ENCODE data around the gene TTLL9.

The TTLL9 gene

DNA sequence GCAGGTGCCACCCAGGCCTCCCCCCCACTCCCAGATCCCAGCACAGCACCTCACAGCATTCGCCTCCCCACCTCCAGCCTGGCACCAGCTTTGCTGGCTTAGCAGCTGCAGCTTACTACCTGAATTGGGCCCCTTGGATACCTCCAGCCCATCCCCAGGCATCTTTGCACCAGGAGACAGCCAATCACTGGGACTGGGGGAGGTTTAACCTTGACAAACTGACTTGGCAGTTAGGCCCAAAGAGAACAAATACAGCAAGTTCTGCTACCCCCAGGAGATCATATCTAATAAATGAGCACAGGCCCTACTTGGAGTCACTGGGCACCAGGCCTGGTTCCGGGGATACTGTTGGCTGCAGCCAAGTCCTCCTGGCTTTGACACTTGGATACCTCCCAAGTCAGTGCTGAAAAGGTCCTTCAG is 72.6 kb downstream of the TTLL9 start:
- H3K36me3 ChIP-seq (ENCODE audit: control insufficient read depth in 2 of 2, insufficient read depth in 2 of 2, low read length in 2 of 2) = peaks cover 33 to 41% of the 10 kb centered on the region in 2 donors
- no peak overlapping the region for H3K4me3 ChIP-seq (ENCODE audit: low read length in 2 of 2)
- H3K9me3 ChIP-seq (ENCODE audit: control insufficient read depth in 2 of 2, low read length in 2 of 2) = no peaks in the 10 kb centered on the region
- H3K27me3 ChIP-seq (ENCODE audit: control insufficient read depth in 2 of 2, insufficient read depth in 2 of 2, low read length in 2 of 2) = no peaks in the 10 kb centered on the region
- H3K4me1 ChIP-seq (ENCODE audit: control insufficient read depth in 2 of 2, insufficient read depth in 2 of 2, low read length in 2 of 2) = no peaks in the 10 kb centered on the region
- H3K9ac ChIP-seq (ENCODE audit: low read depth in 1 of 2, low read length in 2 of 2) = no peak overlapping the region
- H3K27ac ChIP-seq (ENCODE audit: low read depth in 2 of 2, low read length in 2 of 2) = no peak overlapping the region

GRCh38 chr20:31945319-31945718 is 74.9 kb downstream of the TTLL9 start:
- H3K4me1 ChIP-seq (ENCODE audit: control insufficient read depth in 2 of 2, insufficient read depth in 2 of 2, low read length in 2 of 2) = no peaks in the 10 kb centered on the region
- H3K9ac ChIP-seq (ENCODE audit: low read depth in 1 of 2, low read length in 2 of 2) = no peak overlapping the region
- no peaks in the 10 kb centered on the region for H3K27me3 ChIP-seq (ENCODE audit: control insufficient read depth in 2 of 2, insufficient read depth in 2 of 2, low read length in 2 of 2)
- H3K4me3 ChIP-seq (ENCODE audit: low read length in 2 of 2) = no peak overlapping the region
- no peaks in the 10 kb centered on the region for H3K9me3 ChIP-seq (ENCODE audit: control insufficient read depth in 2 of 2, low read length in 2 of 2)
- peaks cover 44 to 49% of the 10 kb centered on the region in 2 donors for H3K36me3 ChIP-seq (ENCODE audit: control insufficient read depth in 2 of 2, insufficient read depth in 2 of 2, low read length in 2 of 2)
- H3K27ac ChIP-seq (ENCODE audit: low read depth in 2 of 2, low read length in 2 of 2) = no peak overlapping the region

DNA sequence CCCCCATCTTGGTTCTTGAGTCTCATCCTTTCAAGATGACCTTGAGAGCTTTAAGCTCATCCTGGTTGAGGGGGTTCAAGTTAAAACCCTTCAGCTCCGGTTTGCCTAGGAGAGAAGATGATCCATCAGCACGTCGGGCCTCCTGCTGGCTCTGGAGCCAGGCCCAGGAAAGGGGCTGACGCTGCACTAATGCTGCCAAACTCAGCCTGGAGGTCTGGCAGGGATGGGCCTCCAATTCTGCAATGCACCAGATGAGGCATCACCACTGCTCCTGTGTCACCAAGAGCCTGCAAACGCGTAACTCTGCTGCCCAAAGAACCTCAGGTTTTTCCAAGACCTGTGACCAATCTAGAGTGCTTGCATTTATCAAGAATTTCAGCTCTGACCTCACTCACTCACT is 75.4 kb downstream of the TTLL9 start:
- no peaks in the 10 kb centered on the region for H3K9me3 ChIP-seq (ENCODE audit: control insufficient read depth in 2 of 2, low read length in 2 of 2)
- H3K4me3 ChIP-seq (ENCODE audit: low read length in 2 of 2) = no peak overlapping the region
- H3K27ac ChIP-seq (ENCODE audit: low read depth in 2 of 2, low read length in 2 of 2) = no peak overlapping the region
- peaks cover under 1 to 2% of the 10 kb centered on the region in 2 donors for H3K4me1 ChIP-seq (ENCODE audit: control insufficient read depth in 2 of 2, insufficient read depth in 2 of 2, low read length in 2 of 2)
- H3K9ac ChIP-seq (ENCODE audit: low read depth in 1 of 2, low read length in 2 of 2) = no peak overlapping the region
- H3K27me3 ChIP-seq (ENCODE audit: control insufficient read depth in 2 of 2, insufficient read depth in 2 of 2, low read length in 2 of 2) = no peaks in the 10 kb centered on the region
- peaks cover 44 to 49% of the 10 kb centered on the region in 2 donors for H3K36me3 ChIP-seq (ENCODE audit: control insufficient read depth in 2 of 2, insufficient read depth in 2 of 2, low read length in 2 of 2)

- no peaks in the 10 kb centered on the region for H3K27me3 ChIP-seq (ENCODE audit: control insufficient read depth in 2 of 2, insufficient read depth in 2 of 2, low read length in 2 of 2)
- H3K4me1 ChIP-seq (ENCODE audit: control insufficient read depth in 2 of 2, insufficient read depth in 2 of 2, low read length in 2 of 2) = peaks cover 6 to 7% of the 10 kb centered on the region in 2 donors
- H3K9me3 ChIP-seq (ENCODE audit: control insufficient read depth in 2 of 2, low read length in 2 of 2) = no peaks in the 10 kb centered on the region
- no peak overlapping the region for H3K9ac ChIP-seq (ENCODE audit: low read depth in 1 of 2, low read length in 2 of 2)
- H3K36me3 ChIP-seq (ENCODE audit: control insufficient read depth in 2 of 2, insufficient read depth in 2 of 2, low read length in 2 of 2) = peaks cover 44 to 47% of the 10 kb centered on the region in 2 donors
- H3K27ac ChIP-seq (ENCODE audit: low read depth in 2 of 2, low read length in 2 of 2) = no peak overlapping the region
- H3K4me3 ChIP-seq (ENCODE audit: low read length in 2 of 2) = no peak overlapping the region
Measured at GRCh38 chr20:31948008-31948407, 77.6 kb downstream of the TTLL9 start.

- H3K27ac ChIP-seq (ENCODE audit: low read depth in 2 of 2, low read length in 2 of 2) = no peak overlapping the region
- peaks cover 6 to 7% of the 10 kb centered on the region in 2 donors for H3K4me1 ChIP-seq (ENCODE audit: control insufficient read depth in 2 of 2, insufficient read depth in 2 of 2, low read length in 2 of 2)
- no peaks in the 10 kb centered on the region for H3K27me3 ChIP-seq (ENCODE audit: control insufficient read depth in 2 of 2, insufficient read depth in 2 of 2, low read length in 2 of 2)
- no peaks in the 10 kb centered on the region for H3K9me3 ChIP-seq (ENCODE audit: control insufficient read depth in 2 of 2, low read length in 2 of 2)
- peaks cover 36 to 39% of the 10 kb centered on the region in 2 donors for H3K36me3 ChIP-seq (ENCODE audit: control insufficient read depth in 2 of 2, insufficient read depth in 2 of 2, low read length in 2 of 2)
- H3K4me3 ChIP-seq (ENCODE audit: low read length in 2 of 2) = peak overlapping the region in 1 of 2 donors; percentile 95
- H3K9ac ChIP-seq (ENCODE audit: low read depth in 1 of 2, low read length in 2 of 2) = no peak overlapping the region
Measured at GRCh38 chr20:31949877-31950646, 79.6 kb downstream of the TTLL9 start.

DNA sequence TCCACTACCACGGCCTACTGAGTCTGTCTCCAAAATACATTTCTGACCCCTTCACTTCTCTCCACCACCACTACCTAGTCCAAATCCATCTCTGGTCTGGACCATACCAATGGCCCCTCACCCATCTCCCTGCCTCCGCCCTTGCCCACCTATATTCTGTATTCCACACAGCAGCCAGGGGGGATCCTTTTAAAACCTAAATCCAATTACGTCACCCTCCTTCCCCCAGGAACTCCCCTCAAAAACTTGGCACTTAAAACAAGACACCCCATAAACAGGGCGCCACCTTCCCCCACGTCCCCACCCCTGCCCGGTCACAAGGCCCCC is 80.7 kb downstream of the TTLL9 start:
- Histone ChIP-seq H3K9me3 (ENCODE audit: control insufficient read depth in 2 of 2, low read length in 2 of 2) (no peaks in the 10 kb centered on the region), H3K27ac (ENCODE audit: low read depth in 2 of 2, low read length in 2 of 2) (no peak overlapping the region), H3K4me3 (ENCODE audit: low read length in 2 of 2) (peak overlapping the region; percentile 95 to 98), H3K4me1 (ENCODE audit: control insufficient read depth in 2 of 2, insufficient read depth in 2 of 2, low read length in 2 of 2) (peaks cover 6 to 7% of the 10 kb centered on the region in 2 donors), H3K36me3 (ENCODE audit: control insufficient read depth in 2 of 2, insufficient read depth in 2 of 2, low read length in 2 of 2) (peaks cover 25 to 28% of the 10 kb centered on the region in 2 donors), H3K27me3 (ENCODE audit: control insufficient read depth in 2 of 2, insufficient read depth in 2 of 2, low read length in 2 of 2) (no peaks in the 10 kb centered on the region), H3K9ac (ENCODE audit: low read depth in 1 of 2, low read length in 2 of 2) (peak overlapping the region; percentile 81 to 87)

- Histone ChIP-seq H3K4me3 (ENCODE audit: low read length in 2 of 2) (peak within 1 kb of the TSS; percentile 95 to 98), H3K27me3 (ENCODE audit: control insufficient read depth in 2 of 2, insufficient read depth in 2 of 2, low read length in 2 of 2) (no peaks in the 10 kb centered on the region), H3K9me3 (ENCODE audit: control insufficient read depth in 2 of 2, low read length in 2 of 2) (no peaks in the 10 kb centered on the region), H3K27ac (ENCODE audit: low read depth in 2 of 2, low read length in 2 of 2) (peak within 1 kb of the TSS in 1 of 2 donors; percentile 46), H3K9ac (ENCODE audit: low read depth in 1 of 2, low read length in 2 of 2) (peak within 1 kb of the TSS; percentile 81 to 87), H3K36me3 (ENCODE audit: control insufficient read depth in 2 of 2, insufficient read depth in 2 of 2, low read length in 2 of 2) (peaks cover 19 to 22% of the 10 kb centered on the region in 2 donors), H3K4me1 (ENCODE audit: control insufficient read depth in 2 of 2, insufficient read depth in 2 of 2, low read length in 2 of 2) (peaks cover 6 to 7% of the 10 kb centered on the region in 2 donors)
Measured at GRCh38 chr20:31951530-31952453, 81.4 kb downstream of the TTLL9 start, which contains the start of gene PDRG1. Gene PDRG1, minus strand, starts transcription at chr20:31952046. Its CDS starts 85 bp downstream, at chr20:31951961.

- Histone ChIP-seq H3K27me3 (ENCODE audit: control insufficient read depth in 2 of 2, insufficient read depth in 2 of 2, low read length in 2 of 2) (no peaks in the 10 kb centered on the region), H3K4me3 (ENCODE audit: low read length in 2 of 2) (no peak overlapping the region), H3K36me3 (ENCODE audit: control insufficient read depth in 2 of 2, insufficient read depth in 2 of 2, low read length in 2 of 2) (peaks cover 3 to 4% of the 10 kb centered on the region in 2 donors), H3K27ac (ENCODE audit: low read depth in 2 of 2, low read length in 2 of 2) (no peak overlapping the region), H3K4me1 (ENCODE audit: control insufficient read depth in 2 of 2, insufficient read depth in 2 of 2, low read length in 2 of 2) (peaks cover 6 to 7% of the 10 kb centered on the region in 2 donors), H3K9ac (ENCODE audit: low read depth in 1 of 2, low read length in 2 of 2) (no peak overlapping the region), H3K9me3 (ENCODE audit: control insufficient read depth in 2 of 2, low read length in 2 of 2) (no peaks in the 10 kb centered on the region)
Measured at GRCh38 chr20:31953556-31954148, 83.2 kb downstream of the TTLL9 start.

DNA sequence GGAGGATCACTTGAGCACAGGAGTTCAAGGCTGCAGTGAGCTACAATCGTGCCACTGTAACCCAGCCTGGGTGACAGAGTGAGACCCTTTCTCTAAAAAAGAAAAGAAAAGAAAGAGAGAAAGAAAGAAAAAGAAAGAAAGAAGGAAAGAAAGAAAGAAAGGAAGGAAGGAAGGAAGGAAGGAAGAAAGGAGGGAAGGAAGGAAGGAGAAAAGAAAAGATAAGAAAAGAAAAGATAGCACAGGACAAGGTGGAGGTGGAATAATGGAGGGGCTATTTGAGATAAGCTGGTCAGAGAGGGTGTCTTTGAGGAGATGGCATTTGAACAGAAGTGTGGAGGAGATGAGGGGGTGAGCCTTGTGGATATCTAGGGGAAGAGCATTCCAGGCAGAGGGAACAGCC is 84.1 kb downstream of the TTLL9 start:
- Histone ChIP-seq H3K4me3 (ENCODE audit: low read length in 2 of 2) (no peak overlapping the region), H3K4me1 (ENCODE audit: control insufficient read depth in 2 of 2, insufficient read depth in 2 of 2, low read length in 2 of 2) (peaks cover 6 to 7% of the 10 kb centered on the region in 2 donors), H3K9me3 (ENCODE audit: control insufficient read depth in 2 of 2, low read length in 2 of 2) (no peaks in the 10 kb centered on the region), H3K36me3 (ENCODE audit: control insufficient read depth in 2 of 2, insufficient read depth in 2 of 2, low read length in 2 of 2) (peaks cover 0 to 2% of the 10 kb centered on the region in 2 donors), H3K27ac (ENCODE audit: low read depth in 2 of 2, low read length in 2 of 2) (no peak overlapping the region), H3K9ac (ENCODE audit: low read depth in 1 of 2, low read length in 2 of 2) (no peak overlapping the region), H3K27me3 (ENCODE audit: control insufficient read depth in 2 of 2, insufficient read depth in 2 of 2, low read length in 2 of 2) (no peaks in the 10 kb centered on the region)

All from mucosa of rectum (tissue), 2 donors.